GM18951 (cell line): Measurements from ENCODE around the gene CHST9.
"Not testable (repeated sequence)": the region's sequence is repeated elsewhere in the genome, so short reads cannot be mapped to it uniquely, and the experiment has no call there.

Source experiments
- POLR2A ChIP-seq: IDR thresholded peaks from 4 replicates; pipeline ENCODE4 v1.6.1; 2011; ENCODE audit warnings: mild to moderate bottlenecking; ENCODE audit not compliant: insufficient read length, insufficient read depth; ENCODE audit errors: extremely low read depth
- in situ Hi-C: fragments of 300-500 bp; cut with MboI; formaldehyde crosslinking; loops from one replicate; pipeline ENCODE4 v1.12.0; 2022; ENCODE audit warnings: low sequenced_read_pairs, mixed read lengths, inconsistent platforms; ENCODE audit not compliant: unreplicated experiment

Gene CHST9

DNA sequence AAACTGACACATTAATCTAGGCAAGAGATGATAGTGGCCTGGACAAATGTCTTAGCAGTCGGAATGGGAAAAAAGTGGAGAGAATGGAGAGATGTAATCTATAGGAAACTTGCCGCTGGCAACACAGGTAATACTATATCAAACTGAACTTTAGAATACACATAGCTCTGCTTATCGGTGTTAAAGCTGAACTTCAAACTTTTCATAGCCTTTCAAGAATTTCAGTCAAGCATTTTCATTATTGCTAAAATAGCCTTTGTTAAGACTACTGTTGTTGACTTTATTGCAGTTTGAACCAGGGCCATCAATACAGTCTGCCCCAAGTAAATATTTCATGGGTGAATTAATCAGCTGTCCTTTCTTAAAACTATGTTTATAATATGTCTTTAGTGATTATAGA, 12.9 kb upstream of the CHST9 start:
- TF ChIP-seq POLR2A = no peak
- in situ Hi-C loops = no loop called here

DNA sequence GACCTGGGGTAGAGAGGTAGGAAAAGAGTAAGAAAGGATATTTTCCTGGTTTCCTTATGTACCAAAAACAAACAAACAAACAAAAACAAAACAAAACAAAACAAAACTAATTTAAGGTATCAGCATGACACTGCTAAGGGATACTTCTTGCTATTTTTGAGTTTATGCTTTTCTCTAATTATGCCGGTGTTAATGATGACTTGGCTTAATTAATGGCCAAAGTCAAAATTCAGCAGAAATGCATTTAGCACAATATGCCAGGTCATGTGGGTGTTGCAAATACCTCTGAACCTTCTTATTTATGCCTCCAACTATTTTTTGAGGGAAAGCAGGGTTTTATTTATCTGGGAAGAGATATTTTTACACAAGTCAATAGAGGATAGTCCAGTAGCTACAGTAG, 3.2 kb upstream of the CHST9 start:
- in situ Hi-C loops = no loop called here
- TF ChIP-seq POLR2A = no peak

DNA sequence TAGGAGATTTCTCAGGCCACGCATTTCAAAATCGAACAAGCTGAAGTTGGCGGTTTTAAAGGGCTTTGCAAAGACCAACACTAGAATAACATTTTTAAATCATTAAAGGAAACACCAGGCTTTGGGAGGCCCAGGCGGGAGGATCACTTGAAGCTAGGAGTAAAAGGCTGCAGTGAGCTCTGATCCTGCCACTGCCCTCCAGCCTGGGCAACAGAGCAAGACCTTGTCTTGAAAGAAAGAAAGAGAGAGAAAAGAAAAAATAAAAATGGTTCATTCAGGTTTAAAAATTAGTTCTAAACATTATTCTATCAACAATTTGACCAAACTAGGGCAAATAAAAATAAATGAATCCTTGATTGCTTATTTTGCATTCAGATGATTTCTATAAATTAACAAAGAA, 789 bp upstream of the CHST9 start:
- no peak for TF ChIP-seq POLR2A
- in situ Hi-C loops = no loop called here

DNA sequence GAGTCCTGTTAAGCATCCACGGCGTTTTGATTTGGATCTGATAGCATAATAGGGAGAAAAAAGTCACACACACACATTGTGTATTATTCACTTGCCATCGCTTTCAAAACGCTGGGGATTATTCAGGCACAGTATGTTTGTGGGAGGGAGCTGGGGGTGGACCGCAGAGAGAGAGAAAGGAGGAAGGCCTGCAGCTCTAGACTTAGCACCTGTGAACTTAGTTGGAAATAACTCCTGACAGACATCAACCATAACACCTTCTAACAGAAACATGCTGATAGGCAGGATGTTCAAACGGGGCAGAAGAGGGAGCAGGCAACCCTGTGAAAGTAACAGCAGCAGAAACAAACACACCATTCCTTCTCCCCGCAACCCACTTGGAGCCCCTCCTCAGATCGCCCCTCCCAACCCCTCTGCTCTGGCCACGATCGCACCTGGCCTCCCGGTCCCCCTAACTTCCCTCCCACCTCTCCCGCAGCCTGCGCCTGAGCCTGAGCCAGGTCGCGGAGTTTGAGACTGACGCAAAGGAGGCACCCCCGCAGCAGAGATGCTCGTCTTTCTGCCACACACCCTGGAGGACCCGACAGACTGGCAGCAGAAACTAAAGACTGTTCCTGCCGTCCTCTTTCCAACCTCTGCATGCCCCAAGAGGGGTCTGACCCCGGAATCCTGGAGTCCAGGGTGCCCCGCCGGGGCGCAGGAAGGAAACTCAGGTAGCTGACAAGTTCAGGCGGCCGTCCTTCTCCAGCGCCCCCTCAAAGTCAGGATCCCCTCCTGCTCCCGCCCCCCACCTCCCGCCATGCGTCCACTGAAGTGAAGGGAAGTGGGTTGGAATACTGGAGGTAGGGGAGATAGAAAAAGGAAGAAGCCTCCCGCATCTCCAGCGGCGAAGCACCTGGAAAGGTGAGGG, 738 bp downstream of the CHST9 start:
- TF ChIP-seq POLR2A = no peak
- in situ Hi-C loops = no loop called here

DNA sequence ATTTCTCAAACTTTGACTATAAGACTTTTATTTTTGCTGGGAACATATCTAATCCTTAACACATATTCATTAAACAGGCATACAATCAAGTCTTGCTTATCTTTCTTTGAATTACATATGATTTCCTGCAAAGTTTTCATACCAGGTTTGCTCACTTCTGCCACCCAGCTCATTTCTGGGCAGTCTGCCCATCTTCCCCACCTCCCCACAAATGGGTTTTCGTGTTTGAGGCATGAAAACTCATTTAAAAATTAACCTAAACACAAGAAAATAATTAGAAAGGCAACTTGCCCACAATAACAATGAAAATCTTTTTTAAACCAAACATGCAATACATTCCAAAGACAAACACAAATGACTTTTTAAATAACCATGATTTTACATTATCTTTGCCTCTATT, 3.4 kb downstream of the CHST9 start:
- no peak for TF ChIP-seq POLR2A

DNA sequence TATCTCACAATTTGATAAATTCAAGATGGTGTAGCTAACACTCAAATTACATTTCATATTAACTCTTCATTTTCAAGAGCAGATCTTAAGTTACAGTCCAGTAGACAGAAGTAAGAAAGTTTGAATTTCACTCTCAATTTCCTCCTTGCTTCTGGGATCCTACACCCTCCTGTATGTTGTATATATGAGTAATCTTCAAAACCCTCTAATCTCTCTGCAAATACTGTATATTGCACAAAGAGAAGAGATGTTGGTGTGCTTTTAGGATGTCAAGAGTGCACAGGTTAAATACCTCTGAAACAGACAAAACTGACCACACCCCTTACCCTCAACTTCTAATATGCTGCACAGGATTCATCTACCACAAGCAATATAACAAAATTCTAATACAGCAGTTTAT, 6.7 kb downstream of the CHST9 start:
- no peak for TF ChIP-seq POLR2A
- in situ Hi-C loops = no loop called here

More for the DNA sequence above, 3.4 kb downstream of the CHST9 start:
- in situ Hi-C loops = no loop called here

DNA sequence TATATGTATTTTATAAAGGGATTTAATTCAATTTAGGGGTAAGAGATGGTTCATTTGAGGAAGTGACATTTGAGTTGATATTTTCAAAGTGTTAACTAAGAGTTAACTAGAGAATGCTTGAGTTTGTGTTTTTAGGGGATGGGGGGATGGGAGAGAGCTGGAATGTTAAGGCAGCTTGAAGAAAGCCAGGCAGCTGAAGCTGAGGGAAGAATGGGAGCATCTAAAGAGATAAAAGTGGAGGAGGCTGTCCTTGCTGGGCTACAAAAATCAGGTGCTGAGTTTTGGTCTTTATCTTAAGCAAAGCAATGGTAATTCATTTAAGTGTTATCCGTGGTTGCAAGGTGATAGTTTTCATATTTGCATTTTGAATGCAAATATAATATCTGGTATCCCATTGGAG, 9.2 kb downstream of the CHST9 start:
- TF ChIP-seq POLR2A = no peak
- in situ Hi-C loops = no loop called here

DNA sequence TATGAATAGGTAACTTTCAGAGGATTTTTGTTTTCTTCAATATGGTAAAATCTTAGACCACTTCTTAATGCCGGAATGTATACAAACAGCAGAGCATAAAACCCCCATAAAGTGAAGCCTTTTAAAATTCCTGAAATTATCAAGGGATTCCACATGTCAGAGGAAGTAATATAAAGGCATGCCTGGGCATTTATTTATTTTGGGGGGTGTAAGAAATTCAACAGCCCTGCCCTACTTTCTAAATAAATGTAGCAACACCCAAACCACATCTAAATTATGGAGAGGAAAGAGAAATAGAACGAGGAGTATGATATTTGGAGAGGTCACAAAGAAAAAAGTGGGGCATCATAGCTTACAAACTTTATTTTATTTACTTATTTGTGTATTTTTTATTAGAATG, 9.9 kb downstream of the CHST9 start:
- in situ Hi-C loops = no loop called here
- no peak for TF ChIP-seq POLR2A

DNA sequence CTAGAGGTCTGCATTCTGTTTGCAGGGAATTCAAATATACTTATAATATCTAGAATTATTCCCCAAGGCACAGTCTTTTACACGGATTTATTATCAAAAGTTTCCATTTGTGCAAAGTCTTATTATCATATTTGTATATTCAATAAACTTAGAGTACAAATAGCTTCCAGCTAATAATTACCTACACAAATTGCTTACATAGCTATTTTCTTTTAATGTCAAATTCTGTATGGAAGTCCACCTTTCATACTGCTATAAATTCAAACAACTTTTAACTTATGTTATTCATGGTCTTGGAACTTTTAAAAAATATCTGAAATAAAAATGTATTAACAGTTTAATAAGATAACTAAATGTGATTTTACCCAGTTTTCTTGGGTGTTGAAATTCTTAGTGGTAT, 13.1 kb downstream of the CHST9 start:
- in situ Hi-C loops = no loop called here
- TF ChIP-seq POLR2A = no peak

DNA sequence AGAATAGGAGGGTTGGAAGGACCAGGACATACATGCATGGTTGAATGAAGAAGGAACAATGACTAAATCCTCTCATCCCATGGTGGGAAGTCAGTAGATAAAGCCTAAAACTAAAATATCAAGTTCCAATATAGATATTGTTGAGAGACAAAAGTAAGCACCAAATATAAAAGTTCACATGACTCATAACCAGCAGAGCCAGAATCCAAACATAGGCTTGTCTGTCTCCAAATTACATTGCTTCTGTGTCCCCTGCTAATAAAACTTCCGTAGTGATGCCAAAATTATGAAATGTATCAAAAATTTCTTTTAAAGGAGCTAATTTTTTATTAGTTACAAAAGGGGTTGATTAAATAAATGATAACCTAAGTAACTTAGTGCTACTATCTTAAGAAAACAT, 19.7 kb downstream of the CHST9 start:
- in situ Hi-C loops = no loop called here

DNA sequence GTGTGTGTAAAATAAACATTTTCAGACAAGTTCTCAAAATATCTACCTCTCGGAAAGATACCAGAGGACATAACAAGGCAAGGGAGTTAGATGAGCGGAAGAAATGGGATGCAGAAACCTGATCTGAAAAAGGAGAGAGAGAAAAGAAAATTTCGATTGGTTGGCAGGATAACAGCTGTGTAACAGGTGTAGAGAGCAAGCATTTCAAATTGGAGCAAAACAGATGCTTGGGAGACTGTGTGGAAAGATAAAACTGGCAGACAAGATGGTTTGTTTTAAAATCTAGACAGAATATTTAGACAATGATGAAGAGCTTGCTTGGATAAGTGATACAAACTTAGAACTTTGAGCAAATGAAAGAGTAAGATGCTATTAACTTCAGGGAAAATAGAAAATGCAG, 20.2 kb downstream of the CHST9 start:
- no peak for TF ChIP-seq POLR2A
- in situ Hi-C loops = no loop called here

More for the DNA sequence above, 19.7 kb downstream of the CHST9 start:
- no peak for TF ChIP-seq POLR2A

DNA sequence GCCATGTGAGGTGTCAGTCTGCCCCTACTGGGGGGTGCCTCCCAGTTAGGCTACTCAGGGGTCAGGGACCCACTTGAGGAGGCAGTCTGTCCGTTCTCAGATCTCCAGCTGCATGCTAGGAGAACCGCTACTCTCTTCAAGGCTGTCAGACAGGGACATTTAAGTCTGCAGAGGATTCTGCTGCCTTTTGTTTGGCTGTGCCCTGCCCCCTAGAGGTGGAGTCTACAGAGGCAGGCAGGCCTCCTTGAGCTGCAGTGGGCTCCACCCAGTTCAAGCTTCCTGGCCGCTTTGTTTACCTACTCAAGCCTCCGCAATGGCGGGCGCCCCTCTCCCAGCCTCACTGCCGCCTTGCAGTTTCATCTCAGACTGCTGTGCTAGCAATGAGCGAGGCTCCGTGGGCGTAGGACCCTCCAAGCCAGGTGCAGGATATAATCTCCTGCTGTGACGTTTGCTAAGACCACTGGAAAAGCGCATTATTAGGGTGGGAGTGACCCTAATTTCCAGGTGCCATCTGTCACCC, 21.9 kb downstream of the CHST9 start:
- in situ Hi-C loops = not testable (repeated sequence)

DNA sequence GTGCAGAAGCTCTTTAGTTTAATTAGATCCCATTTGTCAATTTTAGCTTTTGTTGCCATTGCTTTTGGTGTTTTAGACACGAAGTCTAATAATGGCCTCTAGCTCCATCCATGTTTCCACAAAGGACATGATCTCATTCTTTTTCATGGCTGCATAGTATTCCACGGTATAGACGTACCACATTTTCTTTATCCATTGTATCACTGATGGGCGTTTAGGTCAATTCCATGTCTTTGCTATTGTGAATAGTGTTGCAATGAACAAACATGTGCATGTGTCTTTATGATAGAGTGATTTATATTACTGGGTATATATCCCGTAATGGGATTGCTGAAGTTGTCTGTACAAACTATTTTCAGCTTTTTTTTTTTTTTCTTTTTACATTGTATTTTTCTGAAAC, 35.9 kb downstream of the CHST9 start:
- in situ Hi-C loops = not testable (repeated sequence)

DNA sequence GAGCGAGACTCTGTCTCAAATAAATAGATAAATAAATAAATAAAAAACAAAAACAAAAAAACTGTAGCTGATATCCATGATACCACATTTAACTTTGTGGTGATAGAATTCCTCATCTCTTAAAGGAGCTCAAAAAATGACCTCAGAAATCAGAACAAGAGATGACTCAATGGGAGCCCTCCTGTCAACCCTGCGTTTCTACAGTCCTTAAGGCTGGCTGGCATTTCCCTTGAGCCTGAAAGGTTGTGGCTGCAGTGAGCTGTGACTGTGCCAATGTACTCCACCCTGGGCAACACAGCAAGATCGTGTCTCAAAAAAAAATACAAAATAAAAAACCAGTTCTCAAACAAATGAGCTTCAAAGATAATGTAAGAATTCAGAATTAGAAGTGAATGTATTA, 40.4 kb downstream of the CHST9 start:
- in situ Hi-C loops = no loop called here
- TF ChIP-seq POLR2A = no peak

DNA sequence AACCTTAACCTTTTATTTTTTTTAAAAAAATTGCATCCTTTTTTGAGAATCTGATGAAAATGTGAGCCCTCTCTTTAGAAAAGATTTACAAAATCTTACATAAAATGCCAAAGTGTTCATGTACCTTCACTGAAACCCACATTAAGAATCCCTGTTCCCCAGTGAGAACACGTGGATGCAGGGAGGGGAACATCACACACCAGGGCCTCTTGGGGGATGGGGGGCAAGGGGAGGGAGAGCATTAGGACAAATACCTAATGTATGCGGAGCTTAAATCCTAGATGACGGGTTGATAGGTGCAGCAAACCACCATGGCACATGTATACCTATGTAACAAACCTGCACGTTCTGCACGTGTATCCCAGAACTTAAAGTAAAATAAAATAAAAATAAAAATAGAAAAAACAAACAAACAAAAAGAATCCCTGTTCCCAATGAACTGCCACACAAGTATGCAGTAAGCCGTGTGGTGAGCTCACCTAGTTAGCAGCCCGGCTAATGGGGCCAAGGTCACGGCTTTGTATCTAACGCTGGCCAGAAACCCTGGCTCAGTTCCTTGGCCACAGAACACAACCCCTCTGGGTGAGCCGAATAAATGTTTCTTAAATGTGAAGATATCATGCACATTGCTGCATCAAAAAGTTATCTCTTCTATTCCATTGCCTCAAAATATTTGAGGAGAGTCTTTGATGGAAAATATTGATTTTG, 41.4 kb downstream of the CHST9 start:
- no peak for TF ChIP-seq POLR2A
- in situ Hi-C loops = no loop called here
